ENCODE results near the gene LTK. TPM values are rescaled to one million over a fixed set of nuclear protein-coding genes. Genes with fewer than 3 reads are reported as not detected.

The LTK gene
- total and polyA plus RNA-seq, 4 donors, result 1.3 to 10.6 (median 6.0) TPM

GRCh38 chr15:41512512-41512939 is 1.1 kb downstream of the LTK start:
- H3K9me3 ChIP-seq (ENCODE audit: control insufficient read depth in 4 of 4, insufficient read depth in 3 of 4, low read length in 3 of 4), result no peaks in the 10 kb centered on the region
- no peak overlapping the region for H3K27ac ChIP-seq (ENCODE audit: low read depth in 1 of 2, low read length in 1 of 2)
- no peak for DNase-seq
- WGBS, 2 donors, result 8 to 10% methylated on average over 33 of the region's 33 CpGs
- peak overlapping the region; percentile 39 for H3K4me3 ChIP-seq
- no peak overlapping the region for H3K9ac ChIP-seq (ENCODE audit: insufficient read depth in 1 of 2, low read length in 2 of 2)
- H3K36me3 ChIP-seq (ENCODE audit: control insufficient read depth in 4 of 4, insufficient read depth in 4 of 4, low read length in 4 of 4), result peaks cover 0 to 5% (median under 1%) of the 10 kb centered on the region in 4 donors
- peaks cover 0 to 20% (median 9%) of the 10 kb centered on the region in 5 donors for H3K4me1 ChIP-seq (ENCODE audit: control insufficient read depth in 5 of 5, insufficient read depth in 5 of 5, low read length in 5 of 5)
- TF ChIP-seq CTCF (IDR thresholded peaks at IDR 0.05; ENCODE audit: control extremely low read depth, extremely low read depth), result no peak
- ATAC-seq (ENCODE audit: insufficient read depth, low FRiP score), result no peak
- peaks cover 0 to 43% (median 27%) of the 10 kb centered on the region in 3 donors for H3K27me3 ChIP-seq (ENCODE audit: control insufficient read depth in 3 of 3, insufficient read depth in 3 of 3, low read length in 2 of 3)

GRCh38 chr15:41511899-41512369 is 1.7 kb downstream of the LTK start:
- H3K36me3 ChIP-seq (ENCODE audit: control insufficient read depth in 4 of 4, insufficient read depth in 4 of 4, low read length in 4 of 4), result no peaks in the 10 kb centered on the region
- H3K27me3 ChIP-seq (ENCODE audit: control insufficient read depth in 3 of 3, insufficient read depth in 3 of 3, low read length in 2 of 3), result peaks cover 0 to 44% (median 27%) of the 10 kb centered on the region in 3 donors
- H3K9ac ChIP-seq (ENCODE audit: insufficient read depth in 1 of 2, low read length in 2 of 2), result no peak overlapping the region
- WGBS, 2 donors, result 5 to 8% methylated on average over 48 to 49 of the region's 49 CpGs
- H3K4me3 ChIP-seq, result no peak overlapping the region
- ATAC-seq (ENCODE audit: insufficient read depth, low FRiP score) (no peak), DNase-seq (no peak)
- H3K4me1 ChIP-seq (ENCODE audit: control insufficient read depth in 5 of 5, insufficient read depth in 5 of 5, low read length in 5 of 5), result peaks cover 0 to 20% (median 9%) of the 10 kb centered on the region in 5 donors
- no peak for TF ChIP-seq CTCF (IDR thresholded peaks at IDR 0.05; ENCODE audit: control extremely low read depth, extremely low read depth)
- H3K27ac ChIP-seq (ENCODE audit: low read depth in 1 of 2, low read length in 1 of 2), result no peak overlapping the region
- no peaks in the 10 kb centered on the region for H3K9me3 ChIP-seq (ENCODE audit: control insufficient read depth in 4 of 4, insufficient read depth in 3 of 4, low read length in 3 of 4)

- no peaks in the 10 kb centered on the region for H3K9me3 ChIP-seq (ENCODE audit: control insufficient read depth in 4 of 4, insufficient read depth in 3 of 4, low read length in 3 of 4)
- H3K9ac ChIP-seq (ENCODE audit: insufficient read depth in 1 of 2, low read length in 2 of 2), result no peak overlapping the region
- no peak overlapping the region for H3K27ac ChIP-seq (ENCODE audit: low read depth in 1 of 2, low read length in 1 of 2)
- WGBS, 2 donors, result 17 to 25% methylated on average over 24 to 56 of the region's 56 CpGs
- peaks cover 0 to 20% (median 9%) of the 10 kb centered on the region in 5 donors for H3K4me1 ChIP-seq (ENCODE audit: control insufficient read depth in 5 of 5, insufficient read depth in 5 of 5, low read length in 5 of 5)
- H3K36me3 ChIP-seq (ENCODE audit: control insufficient read depth in 4 of 4, insufficient read depth in 4 of 4, low read length in 4 of 4), result no peaks in the 10 kb centered on the region
- peaks cover 0 to 44% (median 27%) of the 10 kb centered on the region in 3 donors for H3K27me3 ChIP-seq (ENCODE audit: control insufficient read depth in 3 of 3, insufficient read depth in 3 of 3, low read length in 2 of 3)
- no peak overlapping the region for H3K4me3 ChIP-seq
- ATAC-seq (ENCODE audit: insufficient read depth, low FRiP score), result no peak
- no peak for DNase-seq
- TF ChIP-seq CTCF (IDR thresholded peaks at IDR 0.05; ENCODE audit: control extremely low read depth, extremely low read depth), result no peak
Observed at GRCh38 chr15:41511331-41511898, 2.2 kb downstream of the LTK start.

Measured in lung (tissue), 12 donors.